NT2/D1 (cell line): ENCODE data around the gene GFER.

Experiments
- DNase-seq: peaks from one replicate; pipeline ENCODE4 v3.0.0-alpha.2; 2011; ENCODE audit warnings: low read depth, low spot score
- H3K27me3 ChIP-seq: 2 replicates; pipeline ENCODE4 v1.6.0; 2011; ENCODE audit warnings: mild to moderate bottlenecking; ENCODE audit not compliant: insufficient read length, insufficient read depth
- H3K36me3 ChIP-seq: 2 replicates; pipeline ENCODE4 v1.6.1; 2011; ENCODE audit warnings: mild to moderate bottlenecking, low read length, mixed read lengths; ENCODE audit not compliant: insufficient read depth, insufficient read length
- H3K4me1 ChIP-seq: 2 replicates; pipeline ENCODE4 v1.5.1; 2011; ENCODE audit not compliant: insufficient read depth, insufficient read length
- H3K4me3 ChIP-seq: 2 replicates; pipeline ENCODE4 v1.5.1; 2011; ENCODE audit warnings: low read depth; ENCODE audit not compliant: insufficient read length
- H3K9ac ChIP-seq: 2 replicates; pipeline ENCODE4 v1.6.0; 2011; ENCODE audit warnings: low read depth; ENCODE audit not compliant: insufficient read length
- H3K9me3 ChIP-seq: 2 replicates; pipeline ENCODE4 v1.5.1; 2011; ENCODE audit warnings: mild to moderate bottlenecking, low read length; ENCODE audit not compliant: insufficient read depth
- SUZ12 ChIP-seq: IDR thresholded peaks from 2 replicates; pipeline ENCODE4 v1.6.1; 2011; ENCODE audit not compliant: insufficient read length, insufficient read depth; ENCODE audit errors: extremely low read depth
- YY1 ChIP-seq: IDR thresholded peaks from 2 replicates; pipeline ENCODE4 v1.6.1; 2011; ENCODE audit not compliant: insufficient read length, insufficient read depth
- ZNF274 ChIP-seq: IDR thresholded peaks from 2 replicates; pipeline ENCODE4 v1.6.1; 2011; ENCODE audit warnings: mild to moderate bottlenecking, low read depth, low read length

Gene GFER

DNA sequence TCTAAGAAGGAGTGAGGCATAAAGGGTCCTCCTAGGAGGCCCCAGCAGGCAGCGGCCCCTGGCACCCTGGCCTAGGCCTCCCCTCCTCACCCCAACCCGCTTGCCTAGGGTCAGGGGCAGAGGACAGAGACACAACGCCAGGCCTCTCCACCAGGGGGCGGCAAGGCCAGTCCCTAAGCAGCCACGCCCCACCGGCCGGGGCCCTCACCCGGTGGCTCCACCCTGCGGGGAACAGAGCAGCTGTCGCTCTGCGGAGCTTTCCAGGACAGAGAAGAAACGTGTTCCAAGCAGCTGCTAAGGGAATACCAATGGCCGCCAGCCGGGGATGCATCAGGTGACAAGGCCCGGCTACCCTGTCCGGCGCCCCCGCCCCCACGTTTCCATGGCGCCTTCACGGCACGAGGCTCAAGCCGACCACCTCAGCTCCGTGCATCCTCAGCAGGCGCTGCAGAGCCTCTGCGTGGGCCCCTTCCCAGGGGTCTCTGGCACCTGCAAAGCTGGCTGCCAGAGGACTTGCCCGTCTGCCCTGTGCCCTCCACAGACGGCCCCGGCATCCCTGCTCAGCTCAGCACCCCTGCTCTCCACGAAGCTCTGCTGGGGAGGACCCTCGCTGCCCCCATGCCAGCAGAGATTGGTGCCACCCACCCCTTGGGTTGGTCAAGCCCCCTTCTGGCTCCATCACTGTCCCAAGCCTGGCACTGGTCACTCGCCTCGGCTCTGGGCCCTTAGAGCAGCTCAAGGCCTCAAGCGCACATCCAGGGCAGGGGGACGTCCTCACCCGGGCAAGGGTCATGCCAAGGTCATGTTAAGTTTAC, 20.0 kb downstream of the GFER start:
- Histone ChIP-seq H3K36me3 (peaks cover 87% of the 10 kb centered on the region), H3K4me1 (peaks cover 38% of the 10 kb centered on the region)
- peak; percentile 98 for DNase-seq

GRCh38 chr16:2004795-2005517, 21.0 kb downstream of the GFER start:
- H3K9me3 ChIP-seq: no peaks in the 10 kb centered on the region
- H3K4me1 ChIP-seq: peaks cover 38% of the 10 kb centered on the region
- peak overlapping the region; percentile 46 for H3K9ac ChIP-seq
- H3K36me3 ChIP-seq: peaks cover 78% of the 10 kb centered on the region
- no peaks in the 10 kb centered on the region for H3K27me3 ChIP-seq
- H3K4me3 ChIP-seq: no peak overlapping the region
- TF ChIP-seq ZNF274 (no peak), YY1 (no peak), SUZ12 (no peak)
- no peak for DNase-seq

More for the DNA sequence above, 20.0 kb downstream of the GFER start:
- no peaks in the 10 kb centered on the region for H3K9me3 ChIP-seq
- H3K9ac ChIP-seq: peak overlapping the region; percentile 78
- H3K4me3 ChIP-seq: no peak overlapping the region
- H3K27me3 ChIP-seq: no peaks in the 10 kb centered on the region
- TF ChIP-seq YY1: peak; percentile 43
- no peak for TF ChIP-seq ZNF274

DNA sequence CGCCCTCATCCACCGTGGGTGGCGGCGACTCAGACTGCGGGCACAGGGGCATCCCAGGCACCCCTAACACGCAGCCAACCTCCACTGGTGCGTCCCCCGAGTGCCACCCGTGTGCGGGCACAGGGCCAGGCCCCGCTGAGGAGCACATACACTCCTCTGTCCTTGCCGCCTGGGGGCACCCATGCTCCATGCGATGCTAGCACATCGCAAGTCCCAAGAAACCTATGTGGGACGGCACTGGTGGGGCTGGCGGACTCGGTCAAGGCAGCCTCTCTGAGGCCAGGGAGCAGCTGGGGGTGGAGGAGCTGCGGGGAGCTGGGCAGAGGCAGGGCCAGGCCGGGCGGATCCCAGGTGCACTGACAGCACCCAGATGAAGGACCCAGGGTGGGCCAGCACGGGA, 21.7 kb downstream of the GFER start:
- Histone ChIP-seq H3K9me3 (no peaks in the 10 kb centered on the region), H3K9ac (peak overlapping the region; percentile 46), H3K4me3 (no peak overlapping the region), H3K4me1 (peaks cover 38% of the 10 kb centered on the region), H3K36me3 (peaks cover 72% of the 10 kb centered on the region), H3K27me3 (no peaks in the 10 kb centered on the region)
- DNase-seq: no peak
- TF ChIP-seq YY1 (no peak), ZNF274 (no peak), SUZ12 (no peak)

DNA sequence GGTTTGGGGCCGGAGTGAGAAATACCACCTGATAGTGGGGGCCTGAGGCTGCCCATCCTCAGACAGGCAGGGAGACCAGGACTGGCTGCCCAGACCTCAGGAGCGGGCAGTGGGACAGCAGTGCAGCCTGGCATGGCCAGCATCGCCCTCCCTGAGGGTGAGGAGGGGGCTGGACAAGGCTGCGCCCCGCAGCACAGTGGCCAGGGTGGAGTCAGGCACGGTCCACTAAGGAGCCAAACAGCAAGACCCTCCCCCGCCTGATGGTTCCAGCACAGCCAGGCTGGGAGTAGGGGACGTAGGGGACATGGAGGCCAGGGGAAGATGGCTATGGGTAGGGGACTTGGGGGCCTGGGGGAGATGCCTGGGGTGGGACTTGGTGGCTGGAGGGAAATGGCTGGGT, 22.3 kb downstream of the GFER start:
- no peak for DNase-seq
- H3K36me3 ChIP-seq: peaks cover 69% of the 10 kb centered on the region
- peaks cover 38% of the 10 kb centered on the region for H3K4me1 ChIP-seq
- no peaks in the 10 kb centered on the region for H3K9me3 ChIP-seq
- no peaks in the 10 kb centered on the region for H3K27me3 ChIP-seq
- H3K4me3 ChIP-seq: no peak overlapping the region
- TF ChIP-seq ZNF274 (no peak), YY1 (no peak), SUZ12 (no peak)
- peak overlapping the region; percentile 17 for H3K9ac ChIP-seq

DNA sequence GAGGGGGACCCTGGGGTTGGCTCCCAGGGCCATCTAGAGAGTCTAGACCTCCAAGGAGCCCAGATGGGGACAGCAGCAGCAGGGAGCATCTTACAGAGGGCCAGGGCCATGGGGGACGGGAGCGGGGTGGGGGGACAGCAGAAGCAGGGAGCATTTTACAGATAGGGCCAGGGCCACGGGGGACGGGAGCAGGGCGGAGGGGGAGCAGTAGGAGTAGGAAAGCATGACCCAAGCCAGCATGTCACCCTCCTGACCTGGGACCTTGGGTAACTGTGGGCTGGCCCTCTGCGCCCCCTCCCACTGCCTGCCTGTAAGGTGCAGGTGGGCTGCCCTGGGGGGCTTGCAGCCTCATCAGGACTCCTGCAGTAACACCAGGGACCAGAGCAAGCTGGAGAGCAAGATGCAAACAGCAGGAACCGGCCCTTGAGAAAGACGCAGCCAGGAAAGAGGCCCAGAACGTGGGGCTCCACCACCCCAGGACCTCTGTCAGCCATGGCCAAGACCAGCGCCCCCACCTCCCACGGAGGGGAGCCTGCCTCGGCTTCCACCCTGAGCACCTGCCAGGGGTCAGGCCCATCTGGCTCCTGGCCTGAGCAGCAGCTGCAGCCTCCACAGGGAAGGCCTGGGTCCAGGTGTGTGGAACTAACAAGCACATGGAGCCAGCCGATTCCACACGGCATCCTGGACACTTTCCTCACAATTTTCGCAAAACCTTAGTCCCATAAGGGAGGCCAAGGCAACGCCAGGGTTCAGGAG, 23.3 kb downstream of the GFER start:
- DNase-seq: no peak
- peak overlapping the region; percentile 92 for H3K9ac ChIP-seq
- no peaks in the 10 kb centered on the region for H3K9me3 ChIP-seq
- H3K4me3 ChIP-seq: peak overlapping the region; percentile 1
- no peaks in the 10 kb centered on the region for H3K27me3 ChIP-seq
- H3K36me3 ChIP-seq: peaks cover 59% of the 10 kb centered on the region
- TF ChIP-seq SUZ12: no peak
- no peak for TF ChIP-seq YY1
- no peak for TF ChIP-seq ZNF274
- peaks cover 38% of the 10 kb centered on the region for H3K4me1 ChIP-seq

GRCh38 chr16:2008009-2008526, 24.1 kb downstream of the GFER start:
- H3K4me1 ChIP-seq: peaks cover 34% of the 10 kb centered on the region

More at GRCh38 chr16:2008009-2008526, 24.1 kb downstream of the GFER start:
- Histone ChIP-seq H3K9ac (peak overlapping the region; percentile 92), H3K27me3 (no peaks in the 10 kb centered on the region), H3K36me3 (peaks cover 51% of the 10 kb centered on the region), H3K9me3 (no peaks in the 10 kb centered on the region), H3K4me3 (no peak overlapping the region)
- DNase-seq: no peak
- TF ChIP-seq SUZ12: no peak
- TF ChIP-seq YY1: no peak
- no peak for TF ChIP-seq ZNF274
